NCI-H82 treated with DMSO at 0.1 percent for 48 hours (cell line): ENCODE results near the gene OPCML.

Experiments
- DNase-seq: peaks from one replicate; lab custom pipeline; 2025; ENCODE audit not compliant: unreplicated experiment; lab: John Stamatoyannopoulos, UW

Gene OPCML

GRCh38 chr11:133504906-133505305, 27.4 kb downstream of the OPCML start:
- DNase-seq: no peak

- DNase-seq: no peak
Measured at GRCh38 chr11:133503776-133504175, 28.5 kb downstream of the OPCML start.

GRCh38 chr11:133503236-133503635, 29.1 kb downstream of the OPCML start:
- DNase-seq: no peak

- DNase-seq: no peak
Measured at GRCh38 chr11:133501643-133502539, 30.4 kb downstream of the OPCML start.

GRCh38 chr11:133500936-133501335, 31.4 kb downstream of the OPCML start:
- DNase-seq: no peak

- no peak for DNase-seq
Measured at GRCh38 chr11:133500435-133500834, 31.9 kb downstream of the OPCML start.

GRCh38 chr11:133498969-133499368, 33.3 kb downstream of the OPCML start:
- DNase-seq: no peak

GRCh38 chr11:133497477-133498140, 34.7 kb downstream of the OPCML start:
- no peak for DNase-seq

GRCh38 chr11:133492895-133493294, 39.4 kb downstream of the OPCML start:
- no peak for DNase-seq

- no peak for DNase-seq
Measured at GRCh38 chr11:133491680-133492383, 40.5 kb downstream of the OPCML start.

- DNase-seq: no peak
Measured at GRCh38 chr11:133480722-133481121, 51.6 kb downstream of the OPCML start.

- no peak for DNase-seq
Measured at GRCh38 chr11:133479209-133479608, 53.1 kb downstream of the OPCML start.

- DNase-seq: no peak
Measured at GRCh38 chr11:133477251-133477625, 55.1 kb downstream of the OPCML start.

GRCh38 chr11:133476570-133477250, 55.6 kb downstream of the OPCML start:
- DNase-seq: no peak

GRCh38 chr11:133474461-133474860, 57.8 kb downstream of the OPCML start:
- DNase-seq: no peak

- DNase-seq: no peak
Measured at GRCh38 chr11:133467686-133468085, 64.6 kb downstream of the OPCML start.

- DNase-seq: no peak
Measured at GRCh38 chr11:133443206-133443747, 89.0 kb downstream of the OPCML start.

GRCh38 chr11:133441964-133442660, 90.2 kb downstream of the OPCML start:
- no peak for DNase-seq

- DNase-seq: no peak
Measured at GRCh38 chr11:133425992-133426391, 106.3 kb downstream of the OPCML start.

- DNase-seq: no peak
Measured at GRCh38 chr11:133425245-133425644, 107.1 kb downstream of the OPCML start.
